GM21737 (cell line): ENCODE results near the gene GEMIN7.
"Not testable (repeated sequence)": the region's sequence is repeated elsewhere in the genome, so short reads cannot be mapped to it uniquely, and the experiment has no call there.

Experiments
- ATAC-seq: cut with Tn5 transposase; IDR thresholded peaks from one replicate; pipeline ENCODE4 v1.9.1; 2021; ENCODE audit warnings: mild to moderate bottlenecking, moderate library complexity; ENCODE audit not compliant: unreplicated experiment

The GEMIN7 gene

DNA sequence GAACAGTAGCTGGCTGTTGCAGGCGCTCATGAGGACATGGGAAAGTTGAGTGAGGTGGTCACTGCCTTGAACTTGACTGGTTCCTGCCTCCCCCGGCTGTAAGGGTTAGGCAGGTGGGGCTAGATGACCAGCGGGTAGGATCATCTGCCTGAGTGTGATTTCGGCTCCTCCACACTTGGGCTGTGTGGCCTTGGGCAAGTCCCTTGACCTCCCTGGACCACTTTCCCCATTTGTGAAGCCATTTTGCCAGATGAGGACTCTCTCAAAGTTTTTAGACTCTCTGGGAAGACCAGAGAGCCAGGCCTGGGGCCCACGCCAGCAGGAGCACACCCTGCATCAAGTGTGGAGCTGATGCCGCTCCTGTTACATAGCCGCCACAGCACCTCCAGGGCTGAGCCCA, 23.4 kb downstream of the GEMIN7 start:
- ATAC-seq: no peak

DNA sequence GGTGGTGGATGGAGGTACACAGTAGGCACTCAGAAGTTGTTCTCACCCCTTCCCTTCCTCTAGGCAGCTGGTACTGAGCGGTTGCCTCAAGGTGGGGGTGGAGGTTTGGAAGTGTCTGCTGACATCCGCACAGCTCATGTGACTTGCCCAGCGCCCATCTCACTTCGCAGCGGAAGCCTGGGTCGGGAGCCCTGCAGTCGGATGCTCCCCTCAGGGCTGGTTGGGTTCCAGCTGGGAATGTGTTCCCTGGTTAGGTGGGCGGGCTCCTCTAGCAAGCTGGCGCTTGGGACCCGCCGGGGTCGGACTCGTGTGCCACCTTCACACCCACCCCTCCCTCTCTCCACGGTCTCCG, 24.1 kb downstream of the GEMIN7 start:
- ATAC-seq: no peak

DNA sequence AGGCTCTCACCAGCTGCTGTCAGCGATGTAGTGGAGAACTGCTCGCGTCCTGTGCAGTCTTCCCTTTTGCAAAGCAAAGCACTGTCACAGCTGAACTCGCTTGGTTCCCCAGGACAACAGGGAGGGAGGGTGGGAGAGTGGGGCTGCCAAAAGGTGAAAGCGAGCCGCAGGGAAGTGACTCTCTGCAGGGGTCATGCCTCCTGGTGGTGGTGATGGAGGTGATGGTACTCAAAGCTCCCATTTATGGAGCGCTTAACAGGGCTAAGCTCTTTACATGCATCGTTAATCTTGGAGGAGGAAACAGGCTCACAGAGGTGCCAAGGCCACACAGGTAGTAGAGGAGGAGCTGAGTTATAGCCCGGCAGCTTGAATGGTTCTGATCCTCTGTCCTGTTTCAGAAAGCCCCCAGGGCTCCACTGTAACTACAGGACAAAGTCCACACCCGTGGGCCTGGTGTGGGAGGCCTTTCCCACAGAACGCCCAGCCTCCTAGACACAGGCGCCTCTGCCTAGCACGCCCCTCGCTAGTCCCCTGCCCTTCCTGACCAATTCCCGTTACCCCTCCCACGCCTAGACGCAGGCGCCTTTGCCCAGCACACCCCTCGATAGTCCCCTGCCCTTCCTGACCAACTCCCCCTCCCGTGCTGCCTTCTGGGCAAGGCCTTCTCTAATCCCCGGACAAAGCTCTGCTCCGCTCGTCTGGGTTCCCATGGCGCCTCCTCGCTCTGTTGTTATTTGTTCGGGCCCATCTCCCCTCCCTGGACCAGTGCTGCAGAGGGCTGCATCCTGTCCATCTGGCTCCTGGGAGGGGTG, 24.7 kb downstream of the GEMIN7 start:
- no peak for ATAC-seq

DNA sequence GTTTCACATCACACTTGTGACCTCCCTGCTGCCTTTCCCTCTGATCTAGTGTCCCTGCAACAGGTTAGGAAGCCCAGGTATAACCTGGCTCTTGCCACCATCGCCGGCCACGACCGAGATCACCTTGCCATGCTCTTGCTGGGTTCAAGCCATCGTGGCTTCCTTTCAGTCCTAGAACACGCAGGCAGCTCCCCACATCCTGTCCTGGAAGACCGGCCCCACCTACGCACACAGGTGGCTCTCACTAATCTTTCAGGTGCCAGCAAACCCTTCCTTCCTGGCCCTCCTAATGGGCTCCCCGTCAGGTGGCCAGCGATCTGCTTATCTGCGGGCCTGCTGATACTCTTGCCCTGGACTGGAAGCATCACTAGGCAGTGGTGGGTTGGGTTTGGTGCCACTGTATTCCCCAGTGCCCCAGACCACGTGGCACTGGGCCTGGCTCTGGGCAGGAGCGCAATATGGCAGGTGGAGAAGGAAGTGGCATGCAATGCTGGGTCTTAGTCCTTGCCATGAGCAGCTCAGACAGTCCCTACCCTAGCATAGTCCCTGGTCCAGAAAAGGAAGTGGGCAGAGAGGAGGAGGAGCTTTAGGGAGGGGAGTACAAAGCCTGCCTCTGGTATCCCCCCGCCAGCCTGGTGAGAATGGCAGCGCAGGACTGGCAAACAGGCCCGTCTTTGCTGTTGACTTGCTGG, 25.7 kb downstream of the GEMIN7 start:
- ATAC-seq: no peak

DNA sequence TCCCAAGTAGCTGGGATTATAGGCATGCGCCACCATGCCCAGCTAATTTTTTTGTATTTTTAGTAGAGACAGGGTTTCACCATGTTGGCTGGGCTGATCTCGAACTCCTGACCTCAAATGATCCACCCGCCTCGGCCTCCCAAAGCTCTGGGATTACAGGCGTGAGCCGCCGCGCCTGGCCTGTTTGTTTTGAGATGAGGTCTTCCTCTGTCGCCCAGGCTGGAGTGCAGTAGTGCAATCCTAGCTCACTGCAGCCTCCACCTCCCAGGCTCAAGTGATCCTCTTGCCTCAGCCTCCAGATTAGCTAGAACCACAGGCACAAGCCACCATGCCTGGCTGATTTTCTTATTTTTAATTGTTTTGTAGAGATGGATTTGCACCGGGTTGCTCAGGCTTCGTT, 27.3 kb downstream of the GEMIN7 start:
- not testable (repeated sequence) for ATAC-seq

DNA sequence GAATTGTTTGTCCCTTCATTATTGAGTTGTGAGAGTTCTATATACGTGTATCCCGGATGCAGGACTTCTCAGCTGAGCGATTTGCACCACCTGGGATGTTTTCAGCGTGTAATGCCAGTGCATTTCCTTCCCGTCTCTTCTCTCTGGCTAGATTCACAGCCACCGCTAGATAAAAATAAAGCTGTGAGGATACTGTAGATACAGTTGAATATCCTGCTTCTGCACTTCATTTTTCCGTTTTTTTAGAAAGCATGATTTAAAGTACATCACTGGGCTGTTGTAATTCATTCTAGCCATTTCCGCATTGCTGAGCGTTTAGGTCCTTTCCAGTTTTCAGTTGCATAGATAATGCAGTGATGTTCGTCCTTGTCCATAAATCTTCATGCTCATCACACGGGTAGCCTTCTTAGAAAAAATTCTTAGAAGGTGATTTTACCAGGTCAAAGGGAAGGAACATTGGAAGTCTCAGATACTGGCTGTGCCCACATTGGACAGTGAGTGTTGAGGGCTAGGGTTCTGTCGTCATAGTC, 28.6 kb downstream of the GEMIN7 start:
- ATAC-seq: no peak

DNA sequence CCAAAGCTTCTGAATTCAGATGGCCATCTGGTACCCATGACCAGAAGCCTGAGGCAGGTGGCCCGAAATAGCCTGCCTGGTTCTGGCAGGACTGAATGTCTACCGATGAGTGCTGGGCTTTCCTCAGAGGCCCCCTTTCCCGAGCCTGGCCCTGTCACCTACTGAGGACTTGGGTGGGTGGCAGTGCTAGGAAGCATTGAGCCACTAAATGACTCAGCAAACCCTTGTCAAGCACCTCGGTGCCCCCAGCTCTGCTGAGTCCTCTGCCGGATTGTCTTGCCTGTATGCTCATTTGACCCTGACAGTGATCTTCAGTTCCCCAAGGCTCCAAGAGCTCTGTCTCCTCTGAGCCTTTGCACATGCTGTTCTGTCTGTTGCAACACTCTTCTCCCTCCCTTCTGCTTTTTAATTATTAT, 31.8 kb downstream of the GEMIN7 start:
- ATAC-seq: no peak

DNA sequence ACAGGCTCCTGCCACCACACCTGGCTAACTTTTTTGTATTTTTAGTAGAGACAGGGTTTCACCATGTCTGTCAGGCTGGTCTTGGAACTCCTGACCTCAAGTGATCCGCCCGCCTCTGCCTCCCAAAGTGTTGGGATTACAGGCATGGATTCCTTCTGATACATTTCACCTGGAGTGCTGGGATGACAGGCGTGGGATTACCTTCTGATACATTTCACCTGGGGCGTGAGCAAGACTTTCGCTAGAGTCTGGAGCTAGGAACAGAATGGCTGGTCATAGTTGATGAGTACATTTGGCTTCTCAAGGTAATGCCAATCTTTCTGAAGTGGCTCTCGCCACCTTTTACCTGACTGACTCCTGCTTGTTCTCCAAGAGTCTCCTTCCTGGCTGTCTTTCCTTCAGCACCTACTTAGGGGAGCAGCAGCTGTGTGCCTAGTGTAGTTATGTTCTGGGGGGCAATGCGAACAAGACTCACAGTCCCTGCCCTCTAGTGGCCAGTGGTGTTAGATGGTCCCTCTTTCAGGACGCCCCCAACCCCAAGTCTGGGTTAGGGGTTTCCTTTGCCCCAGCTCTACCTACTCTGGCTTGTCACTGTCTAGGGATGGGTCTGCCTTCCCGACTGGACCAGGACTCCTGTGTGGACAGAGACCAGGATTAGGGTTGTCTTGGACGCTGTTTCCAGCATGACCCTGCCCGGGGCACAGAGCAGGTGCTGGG, 33.2 kb downstream of the GEMIN7 start:
- no peak for ATAC-seq

DNA sequence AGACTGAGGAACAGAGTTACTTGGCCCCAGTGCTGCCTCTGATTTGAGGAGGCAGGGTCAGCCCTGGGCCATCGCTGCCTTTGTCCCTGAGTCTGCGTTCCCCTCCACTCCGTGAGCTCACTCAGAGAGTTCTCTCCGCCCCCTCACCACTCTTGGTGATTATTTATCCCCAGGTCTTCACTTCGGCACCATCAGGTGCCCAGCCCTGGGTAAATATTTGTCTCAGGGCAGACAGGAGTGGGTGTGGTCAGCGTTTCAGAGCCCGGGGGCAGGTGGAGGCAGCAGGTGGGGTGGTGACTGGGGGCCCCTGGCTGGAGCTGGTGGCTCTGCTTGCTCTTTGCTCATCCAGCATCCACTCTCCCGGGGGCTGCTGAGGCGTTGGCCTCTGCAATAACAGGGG, 34.6 kb downstream of the GEMIN7 start:
- ATAC-seq: no peak

DNA sequence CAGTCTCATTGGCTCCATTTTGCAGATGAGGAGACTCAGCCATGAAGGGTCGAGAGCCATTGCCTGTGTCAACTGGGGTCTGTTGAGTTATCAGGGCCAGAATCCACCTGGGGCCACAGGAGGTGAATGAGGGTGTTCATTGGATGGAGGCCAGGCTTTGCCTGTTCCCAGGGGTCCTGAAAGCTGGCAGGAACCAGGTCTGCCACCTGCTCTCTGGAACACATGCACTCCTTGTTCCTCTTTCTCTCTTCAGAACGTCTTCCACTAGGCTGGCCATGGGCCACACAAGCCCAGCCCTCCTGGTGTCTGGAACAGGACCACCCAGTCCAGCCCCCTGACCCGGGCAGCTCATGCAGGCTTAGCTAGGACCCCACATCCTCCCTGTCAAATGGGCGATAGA, 35.1 kb downstream of the GEMIN7 start:
- no peak for ATAC-seq

DNA sequence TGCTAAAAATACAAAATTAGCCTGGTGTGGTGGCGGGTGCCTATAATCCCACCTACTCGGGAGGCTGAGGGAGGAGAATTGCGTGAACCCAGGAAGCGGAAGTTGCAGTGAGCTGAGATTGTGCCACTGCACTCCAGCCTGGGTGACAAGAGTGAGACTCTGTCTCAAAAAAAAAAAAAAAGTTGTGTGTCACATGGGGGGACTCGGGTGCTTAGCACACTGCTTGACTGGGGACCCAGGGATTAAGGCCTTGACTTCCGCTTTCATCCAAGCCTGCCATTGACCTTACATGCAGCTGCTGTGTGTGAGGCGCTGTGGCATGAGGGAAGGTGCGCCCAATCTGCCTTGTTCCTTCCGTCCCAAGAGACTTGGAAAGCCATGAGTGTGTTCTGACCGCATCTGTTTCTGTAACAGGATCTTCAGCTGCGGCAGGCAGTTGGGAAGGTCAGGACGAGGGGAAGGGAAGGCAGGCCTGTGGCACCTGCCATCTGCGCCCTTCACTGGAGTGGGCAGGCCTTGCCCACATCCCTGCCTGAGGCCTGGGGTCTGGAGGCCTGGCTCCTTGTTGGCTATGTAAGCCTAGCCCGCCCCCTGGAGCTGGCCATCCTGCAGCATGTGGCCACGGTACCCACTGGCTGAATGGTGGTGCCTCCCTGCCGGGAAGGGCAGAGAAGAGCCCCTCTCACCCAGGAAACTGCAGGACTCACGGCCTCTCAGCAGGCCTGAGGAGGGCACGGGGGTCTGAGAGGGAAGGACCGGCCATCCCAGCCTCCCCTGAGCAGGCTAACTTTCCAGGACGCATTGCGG, 37.0 kb downstream of the GEMIN7 start:
- ATAC-seq: no peak

DNA sequence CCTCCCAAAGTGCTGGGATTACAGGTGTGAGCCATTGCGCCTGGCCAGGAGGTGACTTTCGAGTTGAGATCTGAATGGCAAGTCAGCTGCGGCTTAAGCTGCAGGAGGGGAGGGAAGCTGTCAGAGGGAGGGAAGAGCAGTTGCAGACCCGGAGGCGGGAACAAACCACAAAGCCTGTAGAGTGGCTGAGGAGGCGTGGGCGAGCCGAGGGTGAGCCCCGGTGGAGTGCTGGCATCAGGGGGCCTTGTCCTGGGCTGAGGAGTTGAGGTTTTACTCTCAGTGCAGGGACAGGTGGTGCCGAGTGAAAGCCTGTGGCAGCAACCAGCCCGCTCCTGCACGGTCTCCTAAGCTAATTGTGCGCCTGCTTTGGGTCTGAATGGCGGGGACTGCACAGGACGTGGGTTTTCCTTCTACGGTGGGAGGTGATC, 38.1 kb downstream of the GEMIN7 start:
- ATAC-seq: no peak

DNA sequence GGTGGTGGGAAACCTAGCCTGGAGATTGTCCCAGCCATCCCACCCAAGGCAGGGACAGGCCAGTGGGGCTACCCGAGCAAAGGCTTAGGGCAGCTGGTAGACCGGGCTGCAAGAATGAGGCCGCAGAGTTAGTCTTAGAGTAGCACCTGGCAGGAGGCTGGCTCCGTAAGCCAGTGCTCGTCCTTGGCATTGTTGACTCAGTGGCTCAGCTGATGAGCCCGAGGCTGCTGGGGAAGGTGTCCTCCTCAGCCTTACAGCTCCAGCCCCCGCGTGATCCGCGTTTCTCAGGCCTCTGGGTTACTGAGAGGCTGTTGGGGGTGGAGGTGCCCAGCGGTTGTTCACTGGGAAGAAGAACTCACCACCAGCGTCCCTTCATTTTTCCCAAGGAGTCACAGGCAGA, 38.6 kb downstream of the GEMIN7 start:
- no peak for ATAC-seq

DNA sequence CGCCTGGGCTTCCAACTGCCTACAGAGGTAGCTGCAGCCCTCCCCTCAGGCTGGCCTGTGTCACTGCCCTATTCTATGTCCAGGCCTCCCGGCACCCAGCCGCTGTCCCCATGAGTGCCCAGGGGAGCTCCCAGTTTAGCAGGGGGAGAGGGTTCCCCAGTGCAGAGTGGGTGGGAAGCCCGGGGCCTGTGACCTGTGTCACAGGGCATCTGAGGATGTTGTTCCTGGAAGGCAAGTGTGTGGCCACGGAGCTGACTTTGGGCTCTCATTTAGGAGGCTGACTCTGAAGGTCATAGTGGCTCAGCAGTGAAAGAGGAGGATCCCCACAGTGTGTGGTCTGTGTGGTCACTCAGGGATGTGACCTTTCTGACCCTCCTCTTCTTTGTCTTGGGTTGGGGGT, 39.0 kb downstream of the GEMIN7 start:
- ATAC-seq: no peak

DNA sequence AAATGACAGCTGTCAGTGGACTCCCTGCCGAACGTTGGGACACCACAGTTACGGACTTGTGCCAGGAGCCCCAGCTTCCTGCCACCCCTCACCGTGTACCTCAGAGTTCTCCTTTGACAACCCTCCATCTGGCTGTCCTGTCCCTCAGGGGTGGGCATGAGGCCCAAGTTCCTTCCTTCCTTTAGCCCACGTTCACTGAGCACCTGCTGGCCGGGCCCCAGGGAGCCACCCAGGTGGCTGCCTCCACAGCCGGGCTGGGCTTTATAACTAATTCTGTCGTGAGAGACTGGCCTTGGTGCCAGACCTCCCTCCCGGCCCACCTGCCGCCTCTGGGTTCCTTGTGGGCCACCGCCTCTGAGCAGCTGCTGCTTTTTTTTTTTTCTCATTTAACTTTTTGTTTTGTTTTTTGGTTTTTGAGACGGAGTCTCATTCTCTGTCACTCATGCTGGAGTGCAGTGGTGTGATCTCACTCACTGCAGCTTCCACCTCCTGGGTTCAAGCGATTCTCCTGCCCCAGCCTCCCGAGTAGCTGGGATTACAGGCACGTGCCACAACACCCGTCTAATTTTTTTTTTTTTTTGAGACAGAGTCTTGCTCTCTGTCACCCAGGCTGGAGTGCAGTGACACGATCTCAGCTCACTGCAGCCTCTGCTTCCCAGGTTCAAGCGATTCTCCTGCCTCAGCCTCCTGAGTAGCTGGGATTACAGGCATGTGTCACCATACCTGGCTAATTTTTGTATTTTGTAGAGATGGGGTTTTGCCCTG, 39.7 kb downstream of the GEMIN7 start:
- ATAC-seq: not testable (repeated sequence)

DNA sequence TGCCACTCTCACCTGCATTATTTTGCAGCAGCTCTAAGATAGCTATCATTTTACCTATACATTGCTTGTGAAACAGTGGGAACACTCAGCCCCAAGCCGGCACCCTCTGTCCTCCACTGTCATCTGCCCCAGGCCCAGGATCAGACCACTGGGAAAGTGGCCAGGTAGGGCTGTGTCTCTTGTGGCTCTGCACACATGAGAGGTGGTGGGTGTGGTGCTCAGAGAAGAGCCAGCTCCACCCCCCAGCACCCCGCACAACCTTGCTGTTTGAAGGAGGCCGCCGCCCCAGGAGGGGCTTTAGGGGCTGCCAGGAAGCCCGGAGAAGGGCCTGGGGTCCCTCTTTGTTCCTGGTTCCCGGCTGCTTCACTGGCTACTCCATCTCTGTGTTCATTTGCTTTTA, 40.5 kb downstream of the GEMIN7 start:
- ATAC-seq: no peak

DNA sequence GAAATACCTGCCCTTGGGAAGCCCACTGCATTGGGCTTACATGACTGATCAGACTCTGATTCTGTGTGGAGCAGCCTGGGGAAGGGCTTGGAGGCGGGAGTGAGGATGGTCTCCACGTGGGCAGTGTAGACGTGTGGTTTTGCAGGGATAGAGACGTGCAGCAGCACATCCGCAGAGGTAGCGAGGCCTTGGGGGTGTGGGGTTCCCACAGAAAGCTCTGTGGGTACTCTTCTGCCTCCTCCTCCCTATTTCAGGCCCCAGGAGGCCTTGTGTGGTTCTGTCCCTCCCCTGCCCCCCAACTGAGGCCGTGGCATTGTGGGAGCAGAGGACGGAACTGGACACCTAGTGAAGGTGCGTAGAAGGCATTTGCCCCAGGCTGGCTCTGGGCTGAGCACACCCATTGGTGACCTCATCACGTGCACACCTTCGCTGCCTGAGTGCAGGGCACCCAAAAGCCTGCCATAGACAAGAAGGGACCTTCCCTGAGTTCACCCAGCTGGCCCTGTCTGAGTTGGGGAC, 42.8 kb downstream of the GEMIN7 start:
- no peak for ATAC-seq

DNA sequence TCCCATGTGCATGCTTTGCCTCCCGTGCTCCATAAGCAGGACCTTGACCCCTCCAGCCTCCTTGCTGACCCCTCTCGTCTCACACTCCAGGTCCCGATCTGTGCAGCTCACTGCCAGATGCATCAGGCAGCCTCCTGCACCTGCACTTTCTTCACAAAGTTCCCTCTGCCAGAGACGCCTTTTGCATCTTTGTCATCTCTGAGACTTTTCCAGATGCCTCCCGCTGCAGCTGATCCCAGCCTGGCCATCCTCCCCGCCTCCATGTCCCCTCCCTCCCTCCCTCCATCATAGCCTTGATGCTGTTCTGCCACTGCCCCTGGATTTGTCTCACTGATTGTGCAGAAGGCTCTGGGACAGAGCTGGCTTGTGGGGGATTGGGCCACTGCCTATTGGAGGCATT, 43.8 kb downstream of the GEMIN7 start:
- ATAC-seq: no peak

DNA sequence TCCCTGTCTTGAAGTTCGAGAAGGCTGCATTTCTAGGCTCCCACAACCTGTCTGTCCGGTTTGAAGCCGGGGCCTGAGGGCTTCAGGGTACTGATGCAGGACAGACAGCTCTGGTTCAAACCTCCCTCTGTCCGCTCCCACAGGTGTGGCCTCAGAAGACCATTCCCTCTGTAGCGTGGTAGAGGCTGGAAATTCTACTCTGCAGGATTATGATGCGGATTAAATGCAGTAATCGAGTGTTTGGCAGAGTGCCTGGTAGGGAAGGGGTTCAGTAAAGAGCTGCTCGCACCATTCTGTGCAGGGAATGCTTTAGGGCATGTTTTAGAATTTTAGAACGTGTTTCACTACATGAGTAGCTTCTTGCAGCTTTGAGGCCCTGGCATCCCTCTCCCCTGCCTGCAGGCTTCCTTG, 44.4 kb downstream of the GEMIN7 start:
- ATAC-seq: no peak

DNA sequence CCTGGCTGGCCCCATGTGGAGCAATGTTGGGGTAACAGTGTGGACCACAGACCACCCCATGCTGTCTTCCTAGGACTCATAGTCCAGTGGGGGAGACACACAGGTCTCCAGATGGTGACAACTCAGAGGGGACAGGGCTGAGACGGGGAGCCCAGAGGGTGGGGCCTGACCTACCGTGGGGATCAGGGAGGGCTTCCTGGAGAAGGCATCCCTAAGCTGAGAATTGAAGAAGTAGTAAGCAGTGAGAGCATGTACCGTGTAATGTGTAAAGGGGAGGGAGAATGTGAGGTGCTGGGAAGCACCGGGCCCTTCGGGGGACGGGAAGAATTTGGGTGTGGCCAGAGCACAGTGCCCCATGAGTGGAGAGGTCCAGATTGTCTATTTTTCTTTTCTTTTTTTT, 45.0 kb downstream of the GEMIN7 start:
- no peak for ATAC-seq
